Transverse colon (tissue), 4 donors: ENCODE data around the gene CAST.

ENCODE experiments used
- POLR2A ChIP-seq: fragments of 450-650 bp; IDR thresholded peaks from one replicate; pipeline ENCODE4 v1.6.1; 2016; ENCODE audit warnings: antibody characterized with exemption, mild to moderate bottlenecking, moderate library complexity
- POLR2AphosphoS5 ChIP-seq, 3 donors: sonication (generic); formaldehyde crosslinking; IDR thresholded peaks; one replicate each; pipeline ENCODE4 v1.6.1; 2016; ENCODE audit warnings: antibody characterized with exemption in 3 of 3
- TF ChIP-seq, protein P1 (sequence below), 5 experiments: fragments of 200-600 bp in 3 of 5; fragments of 450-650 bp in 2 of 5; sonication (generic) in 3 of 5; IDR thresholded peaks; 1 replicate in 2 of 5; 2 replicates in 3 of 5; pipeline ENCODE4 v1.5.1; 2016 to 2017; ENCODE audit warnings: antibody characterized with exemption in 5 of 5, inconsistent platforms in 3 of 5, mild to moderate bottlenecking in 2 of 5, moderate library complexity in 1 of 5

- TF ChIP-seq POLR2AphosphoS5 (IDR thresholded peaks at IDR 0.05): no peak
- no peak for TF ChIP-seq POLR2A
- TF ChIP-seq, protein P1, sequence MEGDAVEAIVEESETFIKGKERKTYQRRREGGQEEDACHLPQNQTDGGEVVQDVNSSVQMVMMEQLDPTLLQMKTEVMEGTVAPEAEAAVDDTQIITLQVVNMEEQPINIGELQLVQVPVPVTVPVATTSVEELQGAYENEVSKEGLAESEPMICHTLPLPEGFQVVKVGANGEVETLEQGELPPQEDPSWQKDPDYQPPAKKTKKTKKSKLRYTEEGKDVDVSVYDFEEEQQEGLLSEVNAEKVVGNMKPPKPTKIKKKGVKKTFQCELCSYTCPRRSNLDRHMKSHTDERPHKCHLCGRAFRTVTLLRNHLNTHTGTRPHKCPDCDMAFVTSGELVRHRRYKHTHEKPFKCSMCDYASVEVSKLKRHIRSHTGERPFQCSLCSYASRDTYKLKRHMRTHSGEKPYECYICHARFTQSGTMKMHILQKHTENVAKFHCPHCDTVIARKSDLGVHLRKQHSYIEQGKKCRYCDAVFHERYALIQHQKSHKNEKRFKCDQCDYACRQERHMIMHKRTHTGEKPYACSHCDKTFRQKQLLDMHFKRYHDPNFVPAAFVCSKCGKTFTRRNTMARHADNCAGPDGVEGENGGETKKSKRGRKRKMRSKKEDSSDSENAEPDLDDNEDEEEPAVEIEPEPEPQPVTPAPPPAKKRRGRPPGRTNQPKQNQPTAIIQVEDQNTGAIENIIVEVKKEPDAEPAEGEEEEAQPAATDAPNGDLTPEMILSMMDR (IDR thresholded peaks at IDR 0.05): no peak
Observed at GRCh38 chr5:96687080-96687479, 24.9 kb downstream of the CAST start.
